H9 (cell line): ENCODE measurements around the gene TFRC. TPM values are rescaled to one million over a fixed set of nuclear protein-coding genes. Genes with fewer than 3 reads are reported as not detected.

Experiments used
- DNase-seq: peaks from one replicate; pipeline ENCODE4 v3.0.0-alpha.2; 2017
- H2AFZ ChIP-seq: one replicate; pipeline ENCODE4 v1.6.1; 2013; ENCODE audit warnings: mild to moderate bottlenecking, low read length, control low read depth, moderate library complexity
- H2AK5ac ChIP-seq: 2 replicates; pipeline ENCODE4 v1.6.1; 2013; ENCODE audit warnings: low read length, control low read depth, mixed read lengths; ENCODE audit not compliant: insufficient read length
- H2BK120ac ChIP-seq: one replicate; pipeline ENCODE4 v1.6.1; 2013; ENCODE audit warnings: low read depth, mild to moderate bottlenecking, low read length, control low read depth, inconsistent platforms; ENCODE audit not compliant: poor library complexity, severe bottlenecking
- H2BK12ac ChIP-seq: 2 replicates; pipeline ENCODE4 v1.6.1; 2013; ENCODE audit warnings: low read length, control low read depth, mixed read lengths, low read depth; ENCODE audit not compliant: insufficient read length
- H2BK15ac ChIP-seq: 2 replicates; pipeline ENCODE4 v1.6.1; 2013; ENCODE audit warnings: low read depth, low read length, control low read depth
- H2BK20ac ChIP-seq: one replicate; pipeline ENCODE4 v1.6.1; 2013; ENCODE audit warnings: low read depth, mild to moderate bottlenecking, low read length, control low read depth, inconsistent platforms; ENCODE audit not compliant: poor library complexity, severe bottlenecking
- H2BK5ac ChIP-seq: 2 replicates; pipeline ENCODE4 v1.6.1; 2013; ENCODE audit warnings: low read length, control low read depth, mixed read lengths; ENCODE audit not compliant: insufficient read length
- H3K14ac ChIP-seq: 2 replicates; pipeline ENCODE4 v1.6.1; 2013; ENCODE audit warnings: low read length, control low read depth; ENCODE audit not compliant: insufficient read depth
- H3K18ac ChIP-seq: 2 replicates; pipeline ENCODE4 v1.6.1; 2013; ENCODE audit warnings: low read depth, mild to moderate bottlenecking, mixed read lengths, low read length, control low read depth; ENCODE audit not compliant: insufficient read length
- H3K23ac ChIP-seq: 2 replicates; pipeline ENCODE4 v1.6.1; 2013; ENCODE audit warnings: low read length, control low read depth, mixed read lengths, low read depth; ENCODE audit not compliant: insufficient read length
- H3K23me2 ChIP-seq: 2 replicates; pipeline ENCODE4 v1.6.1; 2013; ENCODE audit warnings: low read depth, mild to moderate bottlenecking, mixed read lengths, low read length, control low read depth; ENCODE audit not compliant: insufficient read length, poor library complexity, severe bottlenecking
- H3K27ac ChIP-seq: 2 replicates; pipeline ENCODE4 v1.5.1; 2013; ENCODE audit warnings: low read length, control low read depth, mixed read lengths, low read depth; ENCODE audit not compliant: insufficient read length
- H3K27me3 ChIP-seq: 2 replicates; pipeline ENCODE4 v1.6.1; 2013; ENCODE audit warnings: low read length, control low read depth, inconsistent platforms; ENCODE audit not compliant: insufficient read depth
- H3K4ac ChIP-seq: 2 replicates; pipeline ENCODE4 v1.6.1; 2013; ENCODE audit warnings: low read depth, mild to moderate bottlenecking, control low read depth, inconsistent platforms, low read length, moderate library complexity
- H3K4me1 ChIP-seq: 2 replicates; pipeline ENCODE4 v1.6.1; 2013; ENCODE audit warnings: low read length, control low read depth, inconsistent platforms; ENCODE audit not compliant: insufficient read depth
- H3K4me2 ChIP-seq: 2 replicates; pipeline ENCODE4 v1.6.1; 2013; ENCODE audit warnings: low read length, control low read depth, mixed read lengths; ENCODE audit not compliant: insufficient read length, insufficient read depth
- H3K56ac ChIP-seq: 2 replicates; pipeline ENCODE4 v1.6.1; 2013; ENCODE audit warnings: low read depth, mild to moderate bottlenecking, mixed read lengths, low read length, control low read depth; ENCODE audit not compliant: insufficient read length
- H3K79me1 ChIP-seq: 2 replicates; pipeline ENCODE4 v1.6.1; 2013; ENCODE audit warnings: low read depth, mild to moderate bottlenecking, moderate library complexity, low read length, control low read depth, inconsistent platforms; ENCODE audit not compliant: insufficient read depth, poor library complexity, severe bottlenecking
- H3K79me2 ChIP-seq: 2 replicates; pipeline ENCODE4 v1.6.1; 2013; ENCODE audit warnings: low read length, control low read depth, inconsistent platforms; ENCODE audit not compliant: insufficient read depth
- H3K9ac ChIP-seq: 2 replicates; pipeline ENCODE4 v1.6.1; 2013; ENCODE audit warnings: low read length, control low read depth, mixed read lengths; ENCODE audit not compliant: insufficient read length; ENCODE audit errors: extremely low read depth
- H3K9me3 ChIP-seq: one replicate; pipeline ENCODE4 v1.6.1; 2013; ENCODE audit warnings: low read depth, low read length, inconsistent platforms; ENCODE audit not compliant: control insufficient read depth
- H3T11ph ChIP-seq: one replicate; pipeline ENCODE4 v1.6.1; 2013; ENCODE audit warnings: mild to moderate bottlenecking, low read length, control low read depth, inconsistent platforms
- H4K20me1 ChIP-seq: one replicate; pipeline ENCODE4 v1.6.1; 2013; ENCODE audit not compliant: control insufficient read depth, insufficient read length, insufficient read depth
- H4K5ac ChIP-seq: 2 replicates; pipeline ENCODE4 v1.6.1; 2013; ENCODE audit warnings: low read depth, mild to moderate bottlenecking, mixed read lengths, low read length, control low read depth; ENCODE audit not compliant: insufficient read length
- H4K8ac ChIP-seq: replicated peaks from 2 replicates; pipeline ENCODE4 v1.6.1; 2013; ENCODE audit warnings: low read length, control low read depth, mixed read lengths, low read depth; ENCODE audit not compliant: insufficient read length
- H4K91ac ChIP-seq: 2 replicates; pipeline ENCODE4 v1.6.1; 2013; ENCODE audit warnings: low read depth, mild to moderate bottlenecking, moderate library complexity, mixed read lengths, low read length, control low read depth; ENCODE audit not compliant: insufficient read length
- H3K27ac Mint-ChIP-seq, 3 experiments: 2 replicates in 2 of 3; 3 replicates in 1 of 3; pipeline ENCODE4 v1.8.0; 2020 to 2021; ENCODE audit warnings: mixed read lengths in 3 of 3, mild to moderate bottlenecking in 1 of 3, moderate library complexity in 1 of 3
- H3K27me3 Mint-ChIP-seq: 2 replicates; pipeline ENCODE4 v1.8.0; 2021; ENCODE audit warnings: low read depth, mild to moderate bottlenecking, moderate library complexity, mixed read lengths
- H3K36me3 Mint-ChIP-seq, 3 experiments: 2 replicates in 2 of 3; 3 replicates in 1 of 3; pipeline ENCODE4 v1.8.0; 2020 to 2021; ENCODE audit warnings: low read depth in 3 of 3, mixed read lengths in 3 of 3; ENCODE audit not compliant: insufficient read depth in 1 of 3
- H3K4me1 Mint-ChIP-seq, 2 experiments: 2 replicates each; pipeline ENCODE4 v1.8.0; 2020; ENCODE audit warnings: mixed read lengths in 2 of 2
- H3K4me3 Mint-ChIP-seq, 2 experiments: 2 replicates in 1 of 2; 3 replicates in 1 of 2; pipeline ENCODE4 v1.8.0; 2020 to 2021; ENCODE audit warnings: mild to moderate bottlenecking in 2 of 2, mixed read lengths in 2 of 2, moderate library complexity in 1 of 2
- H3K9me3 Mint-ChIP-seq, 2 experiments: 2 replicates in 1 of 2; 3 replicates in 1 of 2; pipeline ENCODE4 v1.8.0; 2020; ENCODE audit warnings: mild to moderate bottlenecking in 2 of 2, mixed read lengths in 2 of 2, moderate library complexity in 1 of 2
- CTCF ChIP-seq: fragments of 200-600 bp; sonication (generic); conservative IDR thresholded peaks from 3 replicates; pipeline ENCODE4 v1.8.0; 2021; ENCODE audit warnings: antibody characterized with exemption, mild to moderate bottlenecking
- WGBS: extraction: QIAGEN DNeasy Blood & Tissue Kit; methylation state at CpG from one replicate; pipeline ENCODE4 v1.1.7; 2013; ENCODE audit warnings: missing lambda C conversion rate, low lambda C conversion rate, mixed read lengths; ENCODE audit not compliant: insufficient read length; ENCODE audit errors: extremely low coverage; 5-methylcytosine and 5-hydroxymethylcytosine counted together
- long read RNA-seq: library from polyadenylated mRNA; unstranded; transcript quantifications from one replicate; pipeline ENCODE4 v2.0.0, GENCODE V29; 2020
- total RNA-seq: library from RNA; stranded (reverse); gene quantifications from 2 replicates; pipeline ENCODE4 v1.2.1, GENCODE V29; 2021

Gene TFRC
- total RNA-seq = 131 and 135 TPM in 2 replicates
- long read RNA-seq, full-length matches to known transcripts = 117 of 170 reads
- long read RNA-seq, partial matches to known transcripts = 43 of 170 reads
- long read RNA-seq, other reads (novel, unspliced or antisense) = 10 of 170 reads

- Histone ChIP-seq H3K18ac (peak within 1 kb of the TSS; percentile 95), H3K27ac (no peak within 1 kb of the TSS), H3K27me3 (no peaks in the 10 kb centered on the region), H3K4me1 (peaks cover 2% of the 10 kb centered on the region; the same call in 1 of the 2 replicates), H4K5ac (peak within 1 kb of the TSS; percentile 43), H2BK5ac (peak within 1 kb of the TSS; percentile 93), H3K9me3 (no peaks in the 10 kb centered on the region), H3K23me2 (peaks cover 16% of the 10 kb centered on the region), H3K79me2 (peaks cover 37% of the 10 kb centered on the region), H3K4ac (peak within 1 kb of the TSS; percentile 26), H3K14ac (peak within 1 kb of the TSS; percentile 95), H3K4me2 (peak within 1 kb of the TSS; percentile 93), H3K56ac (no peak within 1 kb of the TSS), H2BK15ac (no peak within 1 kb of the TSS), H2BK12ac (no peak within 1 kb of the TSS), H4K20me1 (no peaks in the 10 kb centered on the region), H3K23ac (no peak within 1 kb of the TSS), H2AFZ (no peak within 1 kb of the TSS), H4K91ac (peak within 1 kb of the TSS; percentile 97), H2BK20ac (no peak within 1 kb of the TSS), H2AK5ac (no peak within 1 kb of the TSS), H2BK120ac (no peak within 1 kb of the TSS), H4K8ac (no peak within 1 kb of the TSS), H3K9ac (peak within 1 kb of the TSS; percentile 98), H3K79me1 (no peaks in the 10 kb centered on the region), H3T11ph (no peak within 1 kb of the TSS)
- Mint-ChIP-seq H3K4me1 (peaks cover 20 to 31% of the 10 kb centered on the region in 2 experiments), H3K9me3 (no peaks in the 10 kb centered on the region; a peak in 1 of 5 replicates), H3K27me3 (peaks cover 4% of the 10 kb centered on the region), H3K36me3 (peaks cover 3 to 11% (median 5%) of the 10 kb centered on the region in 3 experiments), H3K4me3 (peak within 1 kb of the TSS; percentile 96 to 97), H3K27ac (peak within 1 kb of the TSS; percentile 76 to 95 (median 94))
- DNase-seq = peak; percentile 96
- no peak for TF ChIP-seq CTCF
- WGBS = no CpG with 5 or more reads among the region's 67 CpGs
Measured at GRCh38 chr3:196081834-196082618, at the start of gene TFRC. TFRC (minus strand) TSS chr3:196082090; CDS start chr3:196077099, 4,991 bp downstream.
